ENCODE data around the gene DYNLRB2. TPM values are rescaled to one million over a fixed set of nuclear protein-coding genes. Genes with fewer than 3 reads are reported as not detected.
A peak's percentile ranks its signal among the peaks of the same experiment; 100 is the strongest.

DYNLRB2 gene
- total and polyA plus RNA-seq, 2 of the 13 experiments (the other 11 are each of a cell fraction or from before 2014, with no cell fraction given) = not detected

- no peak for TF ChIP-seq BCL3 (CRISPR knock-in tag; IDR thresholded peaks at IDR 0.05)
- TF ChIP-seq MED1 (CRISPR knock-in tag; IDR thresholded peaks at IDR 0.05) = peak; percentile 70
- peak; percentile 88; the same call in 1 of the 2 replicates for TF ChIP-seq ZNF232 (CRISPR knock-in tag; IDR thresholded peaks at IDR 0.05; ENCODE audit: borderline replicate concordance)
- peak; percentile 36; the same call in 1 of the 2 replicates for TF ChIP-seq PAXIP1 (CRISPR knock-in tag; conservative IDR thresholded peaks at IDR 0.05)
- peak; percentile 81; the same call in 1 of the 2 replicates for TF ChIP-seq ZNF280B (CRISPR knock-in tag; IDR thresholded peaks at IDR 0.05; ENCODE audit: borderline replicate concordance)
- no peak for TF ChIP-seq ATRX (CRISPR knock-in tag; IDR thresholded peaks at IDR 0.05; ENCODE audit: borderline replicate concordance)
- no peak for TF ChIP-seq RNF219 (CRISPR knock-in tag; IDR thresholded peaks at IDR 0.05)
- peak; percentile 94; the same call in 1 of the 2 replicates for TF ChIP-seq SETDB1 (CRISPR knock-in tag; IDR thresholded peaks at IDR 0.05; ENCODE audit: borderline replicate concordance)
- TF ChIP-seq BATF2 (CRISPR knock-in tag; IDR thresholded peaks at IDR 0.05) = no peak
- TF ChIP-seq PRDM15 (CRISPR knock-in tag; IDR thresholded peaks at IDR 0.05) = peak; percentile 64; the same call in 1 of the 2 replicates
- TF ChIP-seq SSRP1 (CRISPR knock-in tag; IDR thresholded peaks at IDR 0.05) = no peak
Observed at GRCh38 chr16:80540516-80541305, at the start of gene DYNLRB2 (continued).

All from HepG2 (cell line).